Esophagus muscularis mucosa (tissue), 3 donors: Measurements from ENCODE around the gene GRIN2D.

Source experiments
- POLR2A ChIP-seq: fragments of 450-650 bp; IDR thresholded peaks from one replicate; pipeline ENCODE4 v1.6.1; 2017; ENCODE audit warnings: antibody characterized with exemption, moderate library complexity, mild to moderate bottlenecking, low read depth
- TF ChIP-seq, protein P1 (sequence below), 3 experiments: fragments of 200-600 bp in 2 of 3; fragments of 450-650 bp in 1 of 3; sonication (generic) in 2 of 3; IDR thresholded peaks; one replicate each; pipeline ENCODE4 v1.5.1; 2017 to 2019; ENCODE audit warnings: antibody characterized with exemption in 3 of 3, mild to moderate bottlenecking in 2 of 3, moderate library complexity in 1 of 3

- TF ChIP-seq POLR2A: no peak
- TF ChIP-seq, protein P1, sequence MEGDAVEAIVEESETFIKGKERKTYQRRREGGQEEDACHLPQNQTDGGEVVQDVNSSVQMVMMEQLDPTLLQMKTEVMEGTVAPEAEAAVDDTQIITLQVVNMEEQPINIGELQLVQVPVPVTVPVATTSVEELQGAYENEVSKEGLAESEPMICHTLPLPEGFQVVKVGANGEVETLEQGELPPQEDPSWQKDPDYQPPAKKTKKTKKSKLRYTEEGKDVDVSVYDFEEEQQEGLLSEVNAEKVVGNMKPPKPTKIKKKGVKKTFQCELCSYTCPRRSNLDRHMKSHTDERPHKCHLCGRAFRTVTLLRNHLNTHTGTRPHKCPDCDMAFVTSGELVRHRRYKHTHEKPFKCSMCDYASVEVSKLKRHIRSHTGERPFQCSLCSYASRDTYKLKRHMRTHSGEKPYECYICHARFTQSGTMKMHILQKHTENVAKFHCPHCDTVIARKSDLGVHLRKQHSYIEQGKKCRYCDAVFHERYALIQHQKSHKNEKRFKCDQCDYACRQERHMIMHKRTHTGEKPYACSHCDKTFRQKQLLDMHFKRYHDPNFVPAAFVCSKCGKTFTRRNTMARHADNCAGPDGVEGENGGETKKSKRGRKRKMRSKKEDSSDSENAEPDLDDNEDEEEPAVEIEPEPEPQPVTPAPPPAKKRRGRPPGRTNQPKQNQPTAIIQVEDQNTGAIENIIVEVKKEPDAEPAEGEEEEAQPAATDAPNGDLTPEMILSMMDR (IDR thresholded peaks at IDR 0.05): no peak
Observed at GRCh38 chr19:48379058-48379457, 14.4 kb upstream of the GRIN2D start.
